RWPE2 (cell line): ENCODE measurements around the gene FAXDC2.

Experiments
- ATAC-seq: fragments of 200-7000 bp; cut with Tn5 transposase; 3 replicates; pipeline ENCODE4 v1.9.1; 2021; ENCODE audit warnings: low read depth
- DNase-seq: peaks from one replicate; pipeline ENCODE4 v3.0.0-alpha.2; 2020; ENCODE audit warnings: low spot score
- H3K27ac ChIP-seq: fragments of 450-650 bp; 2 replicates; pipeline ENCODE4 v1.5.1; 2017; ENCODE audit warnings: mild to moderate bottlenecking; ENCODE audit not compliant: poor library complexity, severe bottlenecking
- H3K27me3 ChIP-seq: fragments of 250-450 bp; sonication (Bioruptor Pico); 2 replicates; pipeline ENCODE4 v1.5.1; 2021; ENCODE audit warnings: mild to moderate bottlenecking, moderate library complexity; ENCODE audit not compliant: insufficient read depth, poor library complexity, severe bottlenecking
- H3K36me3 ChIP-seq: fragments of 250-450 bp; sonication (Bioruptor Pico); 2 replicates; pipeline ENCODE4 v1.5.1; 2020; ENCODE audit warnings: low read depth, mild to moderate bottlenecking, moderate library complexity
- H3K4me1 ChIP-seq: fragments of 250-450 bp; sonication (Bioruptor Pico); 2 replicates; pipeline ENCODE4 v1.5.1; 2021; ENCODE audit warnings: mild to moderate bottlenecking, moderate library complexity; ENCODE audit not compliant: insufficient read depth, poor library complexity, severe bottlenecking
- H3K4me3 ChIP-seq: fragments of 250-450 bp; sonication (Bioruptor Pico); 2 replicates; pipeline ENCODE4 v1.5.1; 2021; ENCODE audit warnings: mild to moderate bottlenecking, moderate library complexity; ENCODE audit not compliant: severe bottlenecking
- H3K9me3 ChIP-seq: fragments of 250-450 bp; sonication (Bioruptor Pico); 2 replicates; pipeline ENCODE4 v1.5.1; 2021; ENCODE audit warnings: mild to moderate bottlenecking, moderate library complexity; ENCODE audit not compliant: severe bottlenecking
- CTCF ChIP-seq: fragments of 450-650 bp; IDR thresholded peaks from one replicate; pipeline ENCODE4 v1.5.1; 2017; ENCODE audit warnings: mild to moderate bottlenecking, moderate library complexity; ENCODE audit not compliant: poor library complexity, severe bottlenecking

The FAXDC2 gene

GRCh38 chr5:154802050-154802449, 48.4 kb downstream of the FAXDC2 start:
- H3K36me3 ChIP-seq, result peaks cover 99% of the 10 kb centered on the region
- H3K27ac ChIP-seq, result no peak overlapping the region
- no peak overlapping the region for H3K4me3 ChIP-seq
- H3K27me3 ChIP-seq, result no peaks in the 10 kb centered on the region
- TF ChIP-seq CTCF, result no peak
- no peaks in the 10 kb centered on the region for H3K9me3 ChIP-seq
- no peak for ATAC-seq
- no peak for DNase-seq
- H3K4me1 ChIP-seq, result no peaks in the 10 kb centered on the region

- Histone ChIP-seq H3K27ac (no peak overlapping the region), H3K27me3 (no peaks in the 10 kb centered on the region), H3K4me1 (no peaks in the 10 kb centered on the region), H3K4me3 (no peak overlapping the region), H3K9me3 (no peaks in the 10 kb centered on the region), H3K36me3 (peaks cover 98% of the 10 kb centered on the region)
- no peak for DNase-seq
- ATAC-seq, result 0 out of 3 replicates have a peak, but pooled peaks have one; percentile 37
- no peak for TF ChIP-seq CTCF
Observed at GRCh38 chr5:154801083-154801482, 49.3 kb downstream of the FAXDC2 start.

DNA sequence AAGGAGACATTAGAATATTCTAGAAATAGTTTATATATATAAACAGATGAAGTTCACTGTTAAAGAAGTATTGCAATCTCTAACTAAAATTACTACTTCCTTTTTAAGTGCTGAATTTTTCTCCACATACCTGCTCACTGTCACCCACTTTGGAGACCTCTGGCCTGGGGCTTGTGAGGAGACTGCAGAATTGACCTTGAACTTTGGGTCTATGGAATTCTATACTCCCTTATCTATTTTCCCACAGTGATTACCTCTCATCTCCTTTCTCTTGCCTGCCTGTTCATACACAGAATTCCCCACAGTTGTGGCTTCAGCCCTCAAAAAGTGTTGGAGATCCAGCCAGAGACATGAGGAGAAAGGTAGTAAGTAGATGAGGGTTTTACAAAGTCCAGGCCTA, 49.8 kb downstream of the FAXDC2 start:
- Histone ChIP-seq H3K4me1 (no peaks in the 10 kb centered on the region), H3K9me3 (no peaks in the 10 kb centered on the region), H3K27ac (no peak overlapping the region), H3K36me3 (peaks cover 94% of the 10 kb centered on the region), H3K4me3 (no peak overlapping the region), H3K27me3 (no peaks in the 10 kb centered on the region)
- DNase-seq, result no peak
- no peak for ATAC-seq
- TF ChIP-seq CTCF, result no peak

DNA sequence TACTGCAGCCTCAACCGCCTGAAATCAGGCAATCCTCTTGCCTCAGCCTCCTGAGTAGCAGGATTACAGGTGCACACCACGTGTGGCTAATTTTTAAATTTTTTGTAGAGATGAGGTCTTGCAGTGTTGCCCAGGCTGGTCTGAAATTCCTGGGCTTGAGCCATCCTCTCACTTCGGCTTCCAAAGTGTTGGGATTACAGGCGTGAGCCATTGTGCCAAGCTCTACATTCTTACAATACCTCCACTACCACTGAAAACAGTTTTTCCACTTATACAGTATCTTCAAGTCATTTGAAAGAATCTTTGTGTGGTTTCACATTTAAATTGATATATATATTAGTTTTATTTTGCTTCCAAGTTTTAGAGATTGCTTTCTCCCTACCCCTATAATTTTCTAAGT, 52.6 kb downstream of the FAXDC2 start:
- H3K36me3 ChIP-seq, result peaks cover 94% of the 10 kb centered on the region

GRCh38 chr5:154795235-154795596, 55.2 kb downstream of the FAXDC2 start:
- Histone ChIP-seq H3K27me3 (no peaks in the 10 kb centered on the region), H3K9me3 (no peaks in the 10 kb centered on the region), H3K36me3 (peaks cover 94% of the 10 kb centered on the region), H3K4me3 (no peak overlapping the region), H3K27ac (no peak overlapping the region), H3K4me1 (no peaks in the 10 kb centered on the region)
- ATAC-seq (no peak), DNase-seq (no peak)
- no peak for TF ChIP-seq CTCF

More for the DNA sequence above, 52.6 kb downstream of the FAXDC2 start:
- no peaks in the 10 kb centered on the region for H3K9me3 ChIP-seq
- H3K4me1 ChIP-seq, result no peaks in the 10 kb centered on the region
- DNase-seq (no peak), ATAC-seq (no peak)
- no peak overlapping the region for H3K4me3 ChIP-seq
- H3K27me3 ChIP-seq, result no peaks in the 10 kb centered on the region
- TF ChIP-seq CTCF, result no peak
- H3K27ac ChIP-seq, result no peak overlapping the region
